Stimulated activated CD4-positive, alpha-beta T cell treated with anti-CD3 and anti-CD28 coated beads, Interleukin-2, amount 100 ng/mL, for 4 hours (primary cell): Measurements from ENCODE around the gene PIGC.
A peak's percentile ranks its signal among the peaks of the same experiment; 100 is the strongest.

Source experiments
- DNase-seq: peaks from one replicate; pipeline ENCODE4 v3.0.0-alpha.2; 2020; ENCODE audit warnings: low read depth

The PIGC gene

GRCh38 chr1:172429331-172430127 is 14.3 kb downstream of the PIGC start:
- peak; percentile 30 for DNase-seq

GRCh38 chr1:172427191-172427590 is 16.7 kb downstream of the PIGC start:
- DNase-seq: no peak

- no peak for DNase-seq
Measured at GRCh38 chr1:172425339-172425738, 18.5 kb downstream of the PIGC start.

- DNase-seq: no peak
Measured at GRCh38 chr1:172423336-172423735, 20.5 kb downstream of the PIGC start.

GRCh38 chr1:172421974-172422604 is 21.8 kb downstream of the PIGC start:
- DNase-seq: no peak

- DNase-seq: no peak
Measured at GRCh38 chr1:172420385-172420784, 23.5 kb downstream of the PIGC start, which contains the start of gene C1orf105. TSS of gene C1orf105 (plus strand) at chr1:172420685. CDS start at chr1:172420886, 201 bp downstream.

GRCh38 chr1:172417557-172417956 is 26.3 kb downstream of the PIGC start:
- no peak for DNase-seq

- DNase-seq: no peak
Measured at GRCh38 chr1:172416496-172417035, 27.3 kb downstream of the PIGC start.

GRCh38 chr1:172414331-172414730 is 29.5 kb downstream of the PIGC start:
- no peak for DNase-seq

- DNase-seq: no peak
Measured at GRCh38 chr1:172411791-172412338, 32.0 kb downstream of the PIGC start.

- DNase-seq: no peak
Measured at GRCh38 chr1:172410027-172410426, 33.8 kb downstream of the PIGC start.

- DNase-seq: no peak
Measured at GRCh38 chr1:172408958-172409357, 34.9 kb downstream of the PIGC start.

GRCh38 chr1:172406968-172407367 is 36.9 kb downstream of the PIGC start:
- no peak for DNase-seq

- DNase-seq: no peak
Measured at GRCh38 chr1:172405912-172406311, 38.0 kb downstream of the PIGC start.

- DNase-seq: no peak
Measured at GRCh38 chr1:172404121-172404520, 39.7 kb downstream of the PIGC start.

GRCh38 chr1:172402878-172403569 is 40.8 kb downstream of the PIGC start:
- no peak for DNase-seq

GRCh38 chr1:172401892-172402291 is 42.0 kb downstream of the PIGC start:
- no peak for DNase-seq

- no peak for DNase-seq
Measured at GRCh38 chr1:172401477-172401876, 42.4 kb downstream of the PIGC start.

GRCh38 chr1:172400722-172401105 is 43.2 kb downstream of the PIGC start:
- DNase-seq: no peak

- DNase-seq: no peak
Measured at GRCh38 chr1:172399756-172400721, 43.8 kb downstream of the PIGC start.
